Measurements from ENCODE around the gene AGO3. TPM values are rescaled to one million over a fixed set of nuclear protein-coding genes. Genes with fewer than 3 reads are reported as not detected.
A peak's percentile ranks its signal among the peaks of the same experiment; 100 is the strongest.

AGO3 gene
- total RNA-seq, 4 donors from 2014 or later = 21.2 to 47.8 (median 36.0) TPM

DNA sequence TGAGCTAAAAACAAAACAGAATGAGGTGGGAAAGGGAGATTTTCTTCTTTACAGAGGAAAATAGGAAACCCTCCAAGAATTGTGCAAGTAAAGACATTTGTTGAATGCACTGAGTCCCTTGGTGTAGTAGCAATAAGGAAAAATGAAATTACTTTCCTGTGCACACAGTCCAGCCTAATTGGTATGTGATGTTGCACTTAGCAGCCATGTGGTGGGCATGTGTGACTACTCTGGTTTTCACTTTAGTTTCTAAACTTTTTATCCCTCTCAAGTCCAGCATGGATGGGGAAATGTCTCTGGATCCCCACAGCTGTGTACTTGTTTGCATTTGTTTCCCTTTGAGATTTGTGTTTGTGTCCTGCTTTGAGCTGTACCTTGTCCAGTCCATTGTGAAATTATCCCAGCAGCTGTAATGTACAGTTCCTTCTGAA is 7.1 kb upstream of the AGO3 start:
- intact Hi-C loops (cut with DNase I; ENCODE audit: low total_unique reads) = no loop called here

GRCh38 chr1:35924838-35925237 is 6.1 kb upstream of the AGO3 start:
- no peaks in the 10 kb centered on the region for H3K4me1 ChIP-seq
- no peak for TF ChIP-seq POLR2A (IDR thresholded peaks at IDR 0.05)
- TF ChIP-seq CTCF (IDR thresholded peaks at IDR 0.05) = no peak
- no peak for DNase-seq
- no peaks in the 10 kb centered on the region for H3K27me3 ChIP-seq
- no peaks in the 10 kb centered on the region for H3K36me3 ChIP-seq
- no peaks in the 10 kb centered on the region for H3K9me3 ChIP-seq
- no peak overlapping the region for H3K27ac ChIP-seq
- intact Hi-C loops (cut with DNase I; ENCODE audit: low total_unique reads) = no loop called here
- H3K4me3 ChIP-seq = no peak overlapping the region

More for the DNA sequence above, 7.1 kb upstream of the AGO3 start:
- DNase-seq = no peak
- Histone ChIP-seq H3K27ac (no peak overlapping the region), H3K4me1 (no peaks in the 10 kb centered on the region), H3K4me3 (no peak overlapping the region), H3K27me3 (no peaks in the 10 kb centered on the region), H3K36me3 (no peaks in the 10 kb centered on the region), H3K9me3 (no peaks in the 10 kb centered on the region)
- TF ChIP-seq CTCF (IDR thresholded peaks at IDR 0.05) = no peak
- no peak for TF ChIP-seq POLR2A (IDR thresholded peaks at IDR 0.05)

DNA sequence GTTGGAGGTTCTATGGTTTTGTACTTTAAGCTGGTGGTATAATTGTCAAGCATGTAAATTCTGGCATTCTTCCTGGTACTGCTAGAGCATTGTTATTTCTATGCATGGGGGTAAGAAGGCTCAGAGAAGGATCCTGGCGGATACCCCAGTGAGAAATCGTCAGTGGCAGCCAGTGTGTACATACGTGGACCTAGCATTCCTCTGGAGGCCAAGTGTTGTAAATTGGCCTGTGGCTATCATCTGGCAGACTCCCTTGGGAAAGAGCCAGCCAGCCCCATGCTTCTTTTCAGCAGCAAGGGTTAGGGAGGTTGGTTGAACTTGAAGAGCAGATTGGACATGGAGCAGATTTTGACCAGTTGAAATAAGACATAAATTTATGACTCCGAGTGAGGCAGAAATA is 5.2 kb upstream of the AGO3 start:
- Histone ChIP-seq H3K36me3 (no peaks in the 10 kb centered on the region), H3K27ac (no peak overlapping the region), H3K27me3 (no peaks in the 10 kb centered on the region), H3K9me3 (no peaks in the 10 kb centered on the region), H3K4me1 (no peaks in the 10 kb centered on the region), H3K4me3 (no peak overlapping the region)
- TF ChIP-seq POLR2A (IDR thresholded peaks at IDR 0.05) = no peak
- TF ChIP-seq CTCF (IDR thresholded peaks at IDR 0.05) = no peak
- intact Hi-C loops (cut with DNase I; ENCODE audit: low total_unique reads) = no loop called here
- no peak for DNase-seq

- Histone ChIP-seq H3K27me3 (no peaks in the 10 kb centered on the region), H3K9me3 (no peaks in the 10 kb centered on the region), H3K27ac (no peak overlapping the region), H3K36me3 (no peaks in the 10 kb centered on the region), H3K4me1 (no peaks in the 10 kb centered on the region), H3K4me3 (no peak overlapping the region)
- intact Hi-C loops (cut with DNase I; ENCODE audit: low total_unique reads) = no loop called here
- TF ChIP-seq CTCF (IDR thresholded peaks at IDR 0.05) = no peak
- TF ChIP-seq POLR2A (IDR thresholded peaks at IDR 0.05) = no peak
- DNase-seq = no peak
Observed at GRCh38 chr1:35927472-35927871, 3.4 kb upstream of the AGO3 start.

DNA sequence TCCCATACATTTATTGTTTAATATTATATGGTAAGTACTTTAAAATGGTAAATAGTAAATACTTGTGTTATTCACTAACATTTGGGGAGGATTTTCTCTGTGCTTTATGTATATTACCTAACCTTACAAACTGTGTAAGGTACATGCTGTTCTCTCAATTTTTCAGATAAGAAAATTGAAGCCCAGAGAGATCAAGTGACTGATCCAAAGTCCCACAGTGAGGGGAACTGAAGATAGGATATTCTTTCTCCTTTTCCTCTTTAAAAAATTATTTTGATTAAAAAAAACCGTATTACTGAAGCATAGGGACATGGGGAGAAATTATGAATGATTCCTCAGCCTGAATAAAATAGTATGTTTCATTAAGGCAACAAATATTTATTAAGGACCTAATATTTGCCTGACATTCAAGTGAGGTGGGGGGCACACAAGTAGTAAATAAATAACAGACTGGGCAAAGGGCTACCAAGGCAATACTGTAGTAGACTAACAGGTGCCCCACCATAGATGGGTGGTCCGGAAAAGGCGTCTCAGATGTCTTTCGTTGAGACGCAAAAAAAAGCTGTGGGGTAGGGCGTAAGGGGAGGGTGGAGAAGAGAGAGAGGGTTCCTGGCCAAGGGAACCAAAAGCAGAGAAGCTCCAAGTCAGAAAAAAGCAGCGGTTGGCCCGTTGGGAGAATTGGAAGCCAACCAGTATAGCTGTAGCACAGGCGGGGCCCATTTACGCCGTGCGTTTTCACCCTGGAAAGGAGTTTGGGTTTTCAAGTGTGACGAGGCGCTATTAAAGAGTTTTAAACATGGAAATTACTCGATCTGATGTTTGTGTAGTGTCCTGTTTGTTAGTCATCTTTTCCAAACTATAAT is 944 bp upstream of the AGO3 start:
- Histone ChIP-seq H3K36me3 (no peaks in the 10 kb centered on the region), H3K9me3 (no peaks in the 10 kb centered on the region), H3K4me3 (peak overlapping the region; percentile 75), H3K27me3 (no peaks in the 10 kb centered on the region), H3K27ac (peak overlapping the region; percentile 98 to 99), H3K4me1 (no peaks in the 10 kb centered on the region)
- TF ChIP-seq POLR2A (IDR thresholded peaks at IDR 0.05) (no peak), CTCF (IDR thresholded peaks at IDR 0.05) (no peak)
- peak; percentile 40 to 55 for DNase-seq
- intact Hi-C loops (cut with DNase I; ENCODE audit: low total_unique reads) = no loop called here

All from uterus (tissue), 4 donors.